ENCODE results near the gene FXYD2.

GRCh38 chr11:117824571-117825537, at the start of gene FXYD2:
- TF ChIP-seq, protein P1, sequence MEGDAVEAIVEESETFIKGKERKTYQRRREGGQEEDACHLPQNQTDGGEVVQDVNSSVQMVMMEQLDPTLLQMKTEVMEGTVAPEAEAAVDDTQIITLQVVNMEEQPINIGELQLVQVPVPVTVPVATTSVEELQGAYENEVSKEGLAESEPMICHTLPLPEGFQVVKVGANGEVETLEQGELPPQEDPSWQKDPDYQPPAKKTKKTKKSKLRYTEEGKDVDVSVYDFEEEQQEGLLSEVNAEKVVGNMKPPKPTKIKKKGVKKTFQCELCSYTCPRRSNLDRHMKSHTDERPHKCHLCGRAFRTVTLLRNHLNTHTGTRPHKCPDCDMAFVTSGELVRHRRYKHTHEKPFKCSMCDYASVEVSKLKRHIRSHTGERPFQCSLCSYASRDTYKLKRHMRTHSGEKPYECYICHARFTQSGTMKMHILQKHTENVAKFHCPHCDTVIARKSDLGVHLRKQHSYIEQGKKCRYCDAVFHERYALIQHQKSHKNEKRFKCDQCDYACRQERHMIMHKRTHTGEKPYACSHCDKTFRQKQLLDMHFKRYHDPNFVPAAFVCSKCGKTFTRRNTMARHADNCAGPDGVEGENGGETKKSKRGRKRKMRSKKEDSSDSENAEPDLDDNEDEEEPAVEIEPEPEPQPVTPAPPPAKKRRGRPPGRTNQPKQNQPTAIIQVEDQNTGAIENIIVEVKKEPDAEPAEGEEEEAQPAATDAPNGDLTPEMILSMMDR (IDR thresholded peaks at IDR 0.05; ENCODE audit: low read length): no peak
- TF ChIP-seq EZH2 (IDR thresholded peaks at IDR 0.05; ENCODE audit: borderline replicate concordance, low read length): no peak
